Adrenal gland (tissue), 5 donors: Measurements from ENCODE around the gene PATL1.

Experiments used
- CTCF ChIP-seq, 6 experiments: fragments of 450-650 bp in 4 of 6; fragments of 200-600 bp in 2 of 6; sonication (generic) in 1 of 6; IDR thresholded peaks; 1 replicate in 5 of 6; 2 replicates in 1 of 6; pipeline versions ENCODE4 v1.5.1 to v1.8.0; 2016 to 2021; ENCODE audit warnings: antibody characterized with exemption in 6 of 6, mild to moderate bottlenecking in 2 of 6, moderate library complexity in 1 of 6
- POLR2A ChIP-seq, 2 donors: fragments of 450-650 bp; IDR thresholded peaks; one replicate each; pipeline ENCODE4 v1.6.1; 2017; ENCODE audit warnings: antibody characterized with exemption in 2 of 2, mild to moderate bottlenecking in 2 of 2, moderate library complexity in 1 of 2
- donor health status: DM: no; HTN: no; CAD: no.

- TF ChIP-seq POLR2A (IDR thresholded peaks at IDR 0.05) (no peak), CTCF (IDR thresholded peaks at IDR 0.05) (no peak)
Observed at GRCh38 chr11:59611570-59612565, 57.0 kb downstream of the PATL1 start.
